CD4-positive, alpha-beta T cell treated with Interleukin-17A for 4 hours (primary cell): ENCODE data around the gene AKAP5.
"Not testable (repeated sequence)": the region's sequence is repeated elsewhere in the genome, so short reads cannot be mapped to it uniquely, and the experiment has no call there.

Experiments used
- DNase-seq: peaks from one replicate; pipeline ENCODE4 v3.0.0-alpha.2; 2020; ENCODE audit warnings: mixed read lengths

Gene AKAP5

GRCh38 chr14:64504310-64504896, 39.1 kb downstream of the AKAP5 start, which contains the start of gene ZBTB1:
Gene ZBTB1 (plus strand): TSS chr14:64504770. CDS start chr14:64521505, 16,735 bp downstream.
- peak; percentile 84 for DNase-seq

- peak; percentile 86 for DNase-seq
Observed at GRCh38 chr14:64504897-64505794, 39.8 kb downstream of the AKAP5 start.

- DNase-seq: no peak
Observed at GRCh38 chr14:64506721-64507120, 41.4 kb downstream of the AKAP5 start.

GRCh38 chr14:64507376-64508156, 42.3 kb downstream of the AKAP5 start:
- peak; percentile 57 for DNase-seq

- no peak for DNase-seq
Observed at GRCh38 chr14:64508215-64508776, 43.0 kb downstream of the AKAP5 start.

DNA sequence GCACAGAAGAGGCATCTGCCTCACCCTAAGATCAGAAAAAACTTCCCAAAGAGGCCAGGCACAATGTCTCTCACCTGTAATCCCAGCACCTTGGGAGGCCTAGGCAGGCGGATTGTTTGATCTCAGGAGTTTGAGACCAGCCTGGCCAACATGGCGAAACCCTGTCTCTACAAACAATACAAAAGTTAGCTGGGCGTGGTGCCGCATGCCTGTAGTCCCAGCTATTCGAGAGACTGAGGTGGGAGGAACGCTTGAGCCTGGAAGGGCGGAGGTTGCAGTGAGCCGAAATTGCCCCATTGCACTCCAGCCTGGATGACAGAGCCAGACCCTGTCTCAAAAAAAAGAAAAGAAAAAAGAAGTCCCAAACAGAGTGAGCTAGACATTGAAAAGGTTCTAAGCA, 43.7 kb downstream of the AKAP5 start:
- DNase-seq: no peak

DNA sequence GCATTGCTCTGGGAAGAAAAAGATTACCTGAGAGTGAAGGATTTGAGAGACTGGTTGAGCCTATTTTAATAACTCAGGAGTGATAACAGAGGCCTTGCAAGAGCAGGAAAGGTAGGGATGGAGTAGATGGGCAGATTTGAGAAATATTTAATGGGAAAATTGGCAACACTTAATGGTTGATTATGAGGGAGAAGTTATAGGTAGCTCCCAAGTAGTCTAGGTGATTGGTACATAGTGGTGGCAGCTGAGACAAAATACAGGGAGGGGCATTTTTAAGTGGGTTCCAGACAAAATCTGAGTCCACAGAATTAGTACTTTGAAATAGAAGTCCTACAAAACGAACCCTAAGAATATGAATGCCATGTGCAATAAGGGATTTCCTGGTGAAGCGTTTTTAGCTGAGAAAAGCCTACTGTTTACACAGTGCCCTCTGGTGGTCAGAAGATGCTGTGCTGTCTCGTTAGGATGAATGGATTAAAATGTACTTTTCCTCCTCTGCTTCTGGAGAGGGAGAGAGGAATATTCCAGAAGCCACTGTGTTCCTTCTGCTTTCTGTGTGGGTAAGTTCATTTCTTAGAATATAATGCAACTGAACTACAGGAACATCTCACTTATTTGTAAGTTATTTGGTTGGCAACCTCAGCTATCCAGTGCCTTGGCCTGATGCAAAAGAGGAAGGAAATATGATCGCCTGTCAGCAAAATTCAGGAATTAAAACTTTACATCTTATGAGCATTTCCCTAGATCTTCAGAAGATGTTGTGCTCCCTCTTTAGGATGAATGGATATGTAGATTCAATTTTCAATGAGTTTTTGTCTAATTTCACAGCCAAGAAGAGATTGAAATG, 45.7 kb downstream of the AKAP5 start:
- DNase-seq: peak; percentile 78

GRCh38 chr14:64513271-64513670, 48.0 kb downstream of the AKAP5 start:
- no peak for DNase-seq

DNA sequence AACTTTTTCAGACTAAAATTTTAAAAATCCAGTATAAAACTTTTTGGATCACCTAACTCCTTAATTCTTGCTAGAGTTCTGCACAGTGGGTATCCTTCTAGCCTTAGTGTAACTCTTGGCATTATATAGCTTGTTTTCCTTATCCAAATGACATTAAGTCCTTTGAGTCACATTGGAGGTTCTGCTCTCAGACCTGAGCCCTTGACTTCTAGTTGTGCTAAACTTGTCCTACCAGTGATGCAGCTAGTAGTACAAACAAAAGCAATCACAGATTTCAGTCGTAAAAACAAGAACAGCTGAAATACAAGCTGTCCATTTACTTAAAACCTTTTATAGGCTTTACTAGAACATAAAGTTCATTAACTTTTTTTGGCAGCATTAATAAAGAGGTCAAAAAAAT, 49.8 kb downstream of the AKAP5 start:
- no peak for DNase-seq

DNA sequence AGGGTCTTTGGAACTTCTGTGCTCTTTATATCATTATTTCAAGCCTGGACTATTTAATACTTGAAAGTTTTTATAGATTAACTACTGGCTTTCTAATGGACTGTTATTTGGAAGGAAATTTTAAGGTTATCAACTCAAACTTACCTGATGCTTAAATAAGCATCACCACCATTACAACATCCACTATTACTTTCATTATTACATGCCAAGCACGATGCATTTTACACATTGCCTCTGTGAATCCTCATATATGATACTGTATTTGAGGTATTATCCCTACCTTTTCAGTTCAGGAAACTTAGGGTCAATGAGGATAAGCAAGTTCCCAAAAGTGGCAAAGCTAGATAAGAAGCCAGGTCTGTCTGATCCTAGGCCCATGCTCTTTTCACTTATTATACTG, 51.7 kb downstream of the AKAP5 start:
- no peak for DNase-seq

DNA sequence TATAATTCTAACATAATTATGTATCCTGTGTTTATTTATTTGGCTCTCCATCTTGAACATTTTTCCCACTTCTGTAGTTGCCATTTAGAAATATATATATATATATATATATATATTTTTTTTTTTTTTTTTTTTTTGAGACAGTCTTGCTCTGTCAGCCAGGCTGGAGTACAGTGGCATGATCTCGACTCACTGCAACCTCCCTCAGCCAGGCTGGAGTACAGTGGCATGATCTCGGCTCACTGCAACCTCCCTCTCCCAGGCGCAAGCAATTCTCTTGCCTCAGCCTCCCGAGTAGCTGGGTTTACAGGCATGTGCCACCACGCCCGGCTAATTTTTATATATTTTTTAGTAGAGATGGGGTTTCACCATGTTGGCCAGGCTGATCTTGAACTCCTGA, 52.4 kb downstream of the AKAP5 start:
- DNase-seq: not testable (repeated sequence)

- no peak for DNase-seq
Observed at GRCh38 chr14:64518229-64518628, 52.9 kb downstream of the AKAP5 start.

DNA sequence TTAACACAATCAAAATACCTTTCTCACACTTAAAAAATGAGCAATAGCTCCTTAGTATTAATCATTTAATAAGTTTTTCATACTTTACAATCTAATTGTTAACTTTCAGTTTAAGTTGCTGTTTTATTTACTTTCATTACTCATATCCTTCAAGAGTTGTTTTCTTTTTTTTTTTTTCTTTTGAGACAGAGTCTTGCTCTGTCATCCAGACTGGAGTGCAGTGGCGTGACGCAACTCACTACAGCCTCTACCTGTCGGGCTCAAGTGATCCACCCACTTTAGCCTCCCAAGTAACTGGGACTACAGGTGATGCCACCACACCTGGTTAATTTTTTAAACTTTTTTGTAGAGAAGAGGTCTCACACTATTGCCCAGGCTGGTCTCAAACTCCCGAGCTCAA, 55.4 kb downstream of the AKAP5 start:
- no peak for DNase-seq

DNA sequence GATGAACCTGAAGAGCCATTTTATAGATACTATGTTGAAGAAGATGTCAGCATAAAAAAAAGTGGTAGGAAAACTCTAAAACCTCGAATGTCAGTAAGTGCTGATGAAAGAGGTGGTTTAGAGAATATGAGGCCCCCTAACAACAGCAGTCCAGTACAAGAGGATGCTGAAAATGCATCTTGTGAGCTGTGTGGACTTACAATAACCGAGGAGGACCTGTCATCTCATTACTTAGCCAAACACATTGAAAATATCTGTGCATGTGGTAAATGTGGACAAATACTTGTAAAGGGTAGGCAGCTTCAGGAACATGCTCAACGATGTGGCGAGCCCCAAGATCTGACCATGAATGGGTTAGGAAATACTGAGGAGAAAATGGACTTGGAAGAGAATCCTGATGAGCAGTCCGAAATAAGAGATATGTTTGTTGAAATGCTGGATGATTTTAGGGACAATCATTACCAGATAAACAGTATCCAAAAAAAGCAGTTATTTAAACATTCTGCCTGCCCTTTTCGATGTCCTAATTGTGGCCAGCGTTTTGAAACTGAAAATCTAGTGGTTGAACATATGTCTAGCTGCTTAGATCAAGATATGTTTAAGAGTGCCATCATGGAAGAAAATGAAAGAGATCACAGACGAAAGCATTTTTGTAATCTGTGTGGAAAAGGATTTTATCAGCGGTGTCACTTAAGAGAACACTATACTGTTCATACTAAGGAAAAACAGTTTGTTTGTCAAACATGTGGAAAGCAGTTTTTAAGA, 57.5 kb downstream of the AKAP5 start:
- no peak for DNase-seq
